ENCODE measurements around the gene ORM2.

Gene ORM2

GRCh38 chr9:114299286-114300152 is 30.1 kb upstream of the ORM2 start:
- DNase-seq (ENCODE audit: extremely low read depth, low read depth): no peak
- TF ChIP-seq, protein P1, sequence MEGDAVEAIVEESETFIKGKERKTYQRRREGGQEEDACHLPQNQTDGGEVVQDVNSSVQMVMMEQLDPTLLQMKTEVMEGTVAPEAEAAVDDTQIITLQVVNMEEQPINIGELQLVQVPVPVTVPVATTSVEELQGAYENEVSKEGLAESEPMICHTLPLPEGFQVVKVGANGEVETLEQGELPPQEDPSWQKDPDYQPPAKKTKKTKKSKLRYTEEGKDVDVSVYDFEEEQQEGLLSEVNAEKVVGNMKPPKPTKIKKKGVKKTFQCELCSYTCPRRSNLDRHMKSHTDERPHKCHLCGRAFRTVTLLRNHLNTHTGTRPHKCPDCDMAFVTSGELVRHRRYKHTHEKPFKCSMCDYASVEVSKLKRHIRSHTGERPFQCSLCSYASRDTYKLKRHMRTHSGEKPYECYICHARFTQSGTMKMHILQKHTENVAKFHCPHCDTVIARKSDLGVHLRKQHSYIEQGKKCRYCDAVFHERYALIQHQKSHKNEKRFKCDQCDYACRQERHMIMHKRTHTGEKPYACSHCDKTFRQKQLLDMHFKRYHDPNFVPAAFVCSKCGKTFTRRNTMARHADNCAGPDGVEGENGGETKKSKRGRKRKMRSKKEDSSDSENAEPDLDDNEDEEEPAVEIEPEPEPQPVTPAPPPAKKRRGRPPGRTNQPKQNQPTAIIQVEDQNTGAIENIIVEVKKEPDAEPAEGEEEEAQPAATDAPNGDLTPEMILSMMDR (IDR thresholded peaks at IDR 0.05; ENCODE audit: low read depth, low read length): no peak

- no peak for DNase-seq (ENCODE audit: extremely low read depth, low read depth)
- TF ChIP-seq, protein P1 (IDR thresholded peaks at IDR 0.05; ENCODE audit: low read depth, low read length): no peak
Observed at GRCh38 chr9:114300153-114300845, 29.4 kb upstream of the ORM2 start.

- no peak for DNase-seq (ENCODE audit: extremely low read depth, low read depth)
- TF ChIP-seq, protein P1 (IDR thresholded peaks at IDR 0.05; ENCODE audit: low read depth, low read length): no peak
Observed at GRCh38 chr9:114300846-114301797, 28.5 kb upstream of the ORM2 start.

GRCh38 chr9:114301798-114302565 is 27.7 kb upstream of the ORM2 start:
- DNase-seq (ENCODE audit: extremely low read depth, low read depth): no peak
- TF ChIP-seq, protein P1 (IDR thresholded peaks at IDR 0.05; ENCODE audit: low read depth, low read length): no peak

DNA sequence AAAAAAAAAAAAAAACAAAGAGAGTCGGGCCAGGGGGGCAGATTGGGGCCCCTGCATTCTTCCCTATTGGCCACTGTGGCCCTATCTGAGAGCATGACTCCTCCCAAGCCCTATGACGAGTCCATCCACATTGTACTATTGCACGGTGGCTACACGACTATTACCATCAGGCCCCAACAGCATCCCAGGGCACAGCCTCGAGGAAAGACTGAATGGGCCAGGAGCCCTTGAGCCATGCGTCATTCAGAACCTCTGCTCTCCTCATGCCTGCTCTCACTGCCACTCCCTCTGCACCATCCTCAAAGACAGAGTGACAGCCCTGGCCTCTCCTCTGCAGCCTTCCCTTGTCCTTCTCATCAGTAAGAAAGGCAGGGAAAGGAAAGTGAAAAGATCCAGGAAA is 26.9 kb upstream of the ORM2 start:
- TF ChIP-seq, protein P1 (IDR thresholded peaks at IDR 0.05; ENCODE audit: low read depth, low read length): no peak
- DNase-seq (ENCODE audit: extremely low read depth, low read depth): no peak

DNA sequence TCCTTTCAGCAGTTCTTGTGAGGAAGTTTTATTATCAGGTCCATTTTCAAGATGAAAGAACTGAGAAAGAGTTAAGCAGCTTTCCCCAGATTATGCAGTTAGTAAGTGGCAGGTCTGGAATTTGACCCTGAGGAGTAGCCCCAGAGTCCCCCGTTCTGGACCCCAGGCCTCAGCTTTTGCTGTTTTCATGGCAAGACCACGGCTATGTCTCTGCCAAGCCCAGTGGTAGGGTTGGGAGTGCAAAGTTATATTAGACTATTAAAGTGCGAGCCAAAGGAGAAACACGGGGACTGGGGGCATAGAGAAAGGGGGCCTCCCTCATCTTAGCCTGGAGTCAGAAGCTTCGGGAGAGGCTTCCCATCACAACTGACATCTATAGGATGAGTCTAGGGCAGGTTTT is 26.1 kb upstream of the ORM2 start:
- TF ChIP-seq, protein P1 (IDR thresholded peaks at IDR 0.05; ENCODE audit: low read depth, low read length): no peak
- no peak for DNase-seq (ENCODE audit: extremely low read depth, low read depth)
